Upper lobe of left lung (tissue), 4 donors: ENCODE data around the gene CTU1.

Experiments
- CTCF ChIP-seq, 6 experiments: fragments of 450-650 bp in 4 of 6; fragments of 200-600 bp in 2 of 6; sonication (generic) in 2 of 6; IDR thresholded peaks; one replicate each; pipeline ENCODE4 v1.5.1; 2016 to 2019; ENCODE audit warnings: antibody characterized with exemption in 6 of 6
- EP300 ChIP-seq, 4 donors: sonication (generic); formaldehyde crosslinking; IDR thresholded peaks; one replicate each; pipeline ENCODE4 v1.5.1; 2017; ENCODE audit warnings: antibody characterized with exemption in 4 of 4, control low read depth in 2 of 4
- POLR2A ChIP-seq, 4 donors: fragments of 450-650 bp; IDR thresholded peaks; one replicate each; pipeline ENCODE4 v1.5.1; 2016 to 2017; ENCODE audit warnings: antibody characterized with exemption in 4 of 4, mild to moderate bottlenecking in 2 of 4
- POLR2AphosphoS5 ChIP-seq, 2 donors: sonication (generic); formaldehyde crosslinking; IDR thresholded peaks; one replicate each; pipeline ENCODE4 v1.5.1; 2017; ENCODE audit warnings: antibody characterized with exemption in 2 of 2

- TF ChIP-seq POLR2AphosphoS5 (IDR thresholded peaks at IDR 0.05) (no peak), CTCF (IDR thresholded peaks at IDR 0.05) (no peak), POLR2A (IDR thresholded peaks at IDR 0.05) (no peak), EP300 (IDR thresholded peaks at IDR 0.05) (no peak)
These were observed 32.2 kb downstream of the CTU1 start for GRCh38 chr19:51075998-51076397.
